Naive B cell (primary cell): ENCODE results near the gene UQCR11. TPM values are rescaled to one million over a fixed set of nuclear protein-coding genes. Genes with fewer than 3 reads are reported as not detected.

Source experiments
- ATAC-seq, 2 donors: fragments of 150-1000 bp; cut with Tn5 transposase; 2 replicates each; pipeline ENCODE4 v1.10.0; 2021; ENCODE audit warnings: low read depth in 2 of 2, mild to moderate bottlenecking in 2 of 2, moderate library complexity in 2 of 2
- DNase-seq: peaks from one replicate; pipeline ENCODE4 v3.0.0; 2022
- H3K27ac Mint-ChIP-seq, 6 donors: one replicate each; pipeline ENCODE4 v1.8.0; 2020 to 2022; ENCODE audit warnings: mild to moderate bottlenecking in 6 of 6, mixed read lengths in 6 of 6, moderate library complexity in 5 of 6, inconsistent platforms in 2 of 6
- H3K27me3 Mint-ChIP-seq, 3 donors: one replicate each; pipeline ENCODE4 v1.8.0; 2021 to 2022; ENCODE audit warnings: mixed read lengths in 3 of 3, mild to moderate bottlenecking in 1 of 3
- H3K36me3 Mint-ChIP-seq, 2 donors: one replicate each; pipeline ENCODE4 v1.8.0; 2020 to 2022; ENCODE audit warnings: mixed read lengths in 2 of 2, inconsistent platforms in 1 of 2, mild to moderate bottlenecking in 1 of 2
- H3K4me1 Mint-ChIP-seq, 3 donors: one replicate each; pipeline ENCODE4 v1.8.0; 2020 to 2022; ENCODE audit warnings: mixed read lengths in 3 of 3, inconsistent platforms in 1 of 3, mild to moderate bottlenecking in 1 of 3, moderate library complexity in 1 of 3
- H3K4me3 Mint-ChIP-seq, 8 donors: one replicate each; pipeline ENCODE4 v1.8.0; 2020 to 2022; ENCODE audit warnings: mild to moderate bottlenecking in 8 of 8, mixed read lengths in 8 of 8, moderate library complexity in 8 of 8, inconsistent platforms in 2 of 8
- H3K9me3 Mint-ChIP-seq, 7 donors: one replicate each; pipeline ENCODE4 v1.8.0; 2020 to 2022; ENCODE audit warnings: mixed read lengths in 7 of 7, mild to moderate bottlenecking in 5 of 7, inconsistent platforms in 2 of 7, moderate library complexity in 1 of 7
- polyA plus RNA-seq, 6 donors: library from polyadenylated mRNA; unstranded; fragments of 300-500 nt; fragmentation: Illumina TruSeq; gene quantifications; one replicate each; pipeline ENCODE4 v1.2.3, GENCODE V29; 2021; ENCODE audit warnings: low read depth in 6 of 6

The UQCR11 gene
- polyA plus RNA-seq, 6 donors from 2014 or later, result 358 to 546 (median 438) TPM

DNA sequence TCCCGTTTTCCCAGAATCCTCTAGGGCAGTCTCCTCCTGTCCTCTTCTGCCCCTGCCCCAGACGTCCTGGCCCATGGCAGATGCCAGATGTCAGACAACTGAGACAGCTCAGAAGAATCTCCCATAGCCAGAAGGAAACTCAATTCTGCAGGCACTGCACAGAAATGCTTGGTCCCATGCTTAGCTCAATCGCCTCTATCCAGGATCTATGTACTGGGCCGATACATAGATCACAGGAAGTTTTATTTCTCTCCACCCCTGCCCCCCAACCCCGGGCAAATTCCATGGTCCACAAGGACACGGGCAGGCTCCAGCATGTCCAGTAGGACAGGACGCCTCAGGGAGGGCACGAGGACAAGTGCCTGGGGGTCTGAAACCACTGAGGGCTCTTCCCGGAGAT, 17.4 kb downstream of the UQCR11 start:
- Mint-ChIP-seq H3K4me1 (peaks cover 17 to 33% (median 30%) of the 10 kb centered on the region in 3 donors), H3K9me3 (no peaks in the 10 kb centered on the region), H3K4me3 (peak overlapping the region in 3 of 8 donors; percentile 5 to 44 (median 18)), H3K27me3 (no peaks in the 10 kb centered on the region), H3K27ac (no peak overlapping the region), H3K36me3 (no peaks in the 10 kb centered on the region)
- ATAC-seq (no peak), DNase-seq (no peak)

DNA sequence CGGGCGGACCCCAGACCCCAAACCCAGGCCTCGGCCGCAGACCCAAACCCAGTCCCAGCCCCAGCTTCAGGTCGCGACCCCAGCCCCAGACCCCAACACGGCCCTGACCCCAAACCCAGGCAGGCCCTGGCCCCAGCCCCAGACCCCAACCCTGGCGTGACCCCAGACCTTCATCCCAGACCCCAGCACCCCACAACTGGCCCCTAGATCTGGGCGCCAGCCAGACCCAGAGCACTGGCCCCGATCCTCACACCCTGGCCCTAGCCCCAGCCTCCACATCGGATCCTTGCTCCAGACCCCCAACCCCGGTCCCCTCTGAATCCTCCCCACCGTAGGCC, 20.1 kb downstream of the UQCR11 start:
- H3K27ac Mint-ChIP-seq, result no peak overlapping the region
- no peaks in the 10 kb centered on the region for H3K9me3 Mint-ChIP-seq
- ATAC-seq (no peak), DNase-seq (no peak)
- H3K4me1 Mint-ChIP-seq, result peaks cover 11 to 16% (median 16%) of the 10 kb centered on the region in 3 donors
- H3K27me3 Mint-ChIP-seq, result no peaks in the 10 kb centered on the region
- H3K4me3 Mint-ChIP-seq, result no peak overlapping the region
- H3K36me3 Mint-ChIP-seq, result no peaks in the 10 kb centered on the region

DNA sequence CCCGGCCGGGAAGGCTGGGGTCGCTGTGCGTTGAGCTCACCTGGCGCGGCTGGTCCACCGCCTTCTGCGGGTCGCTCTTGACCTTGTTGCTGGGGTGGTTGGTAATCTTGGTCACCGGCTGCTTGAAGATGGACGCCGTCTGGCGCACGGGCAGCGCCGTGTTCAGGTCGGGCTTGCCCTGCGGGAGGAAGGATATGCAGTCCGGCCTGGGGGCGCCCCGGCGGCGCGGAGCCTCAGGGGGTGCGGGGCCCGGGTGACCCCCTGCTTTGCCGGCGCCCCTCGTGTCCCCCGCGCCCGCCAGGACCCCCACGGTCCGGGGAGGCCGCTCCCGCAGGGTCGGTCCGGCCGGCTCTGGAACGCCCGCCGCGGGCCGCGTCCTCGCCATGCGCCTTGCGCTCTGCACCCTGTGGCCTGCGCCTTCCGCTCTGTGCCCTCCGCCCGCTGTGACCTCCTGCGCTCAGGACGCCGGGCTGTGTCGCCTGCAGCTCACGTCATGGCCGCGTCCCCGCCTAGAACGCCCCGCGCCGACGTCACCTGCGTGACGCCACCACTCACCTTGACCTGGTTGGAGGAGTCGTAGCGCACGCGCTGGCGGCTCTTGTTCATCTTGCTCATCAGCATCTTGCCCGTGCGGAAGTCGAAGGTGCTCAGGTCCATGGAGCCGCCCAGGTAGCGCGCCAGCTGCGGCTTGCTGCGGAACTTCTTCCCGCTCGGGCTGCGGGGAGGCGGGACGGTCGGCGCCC, 20.6 kb downstream of the UQCR11 start:
- no peak for DNase-seq
- H3K27ac Mint-ChIP-seq, result peak overlapping the region in 1 of 6 donors; percentile 59
- H3K36me3 Mint-ChIP-seq, result no peaks in the 10 kb centered on the region
- H3K4me3 Mint-ChIP-seq, result no peak overlapping the region
- ATAC-seq, result no peak
- H3K9me3 Mint-ChIP-seq, result no peaks in the 10 kb centered on the region
- peaks cover 10 to 12% (median 12%) of the 10 kb centered on the region in 3 donors for H3K4me1 Mint-ChIP-seq
- H3K27me3 Mint-ChIP-seq, result no peaks in the 10 kb centered on the region

DNA sequence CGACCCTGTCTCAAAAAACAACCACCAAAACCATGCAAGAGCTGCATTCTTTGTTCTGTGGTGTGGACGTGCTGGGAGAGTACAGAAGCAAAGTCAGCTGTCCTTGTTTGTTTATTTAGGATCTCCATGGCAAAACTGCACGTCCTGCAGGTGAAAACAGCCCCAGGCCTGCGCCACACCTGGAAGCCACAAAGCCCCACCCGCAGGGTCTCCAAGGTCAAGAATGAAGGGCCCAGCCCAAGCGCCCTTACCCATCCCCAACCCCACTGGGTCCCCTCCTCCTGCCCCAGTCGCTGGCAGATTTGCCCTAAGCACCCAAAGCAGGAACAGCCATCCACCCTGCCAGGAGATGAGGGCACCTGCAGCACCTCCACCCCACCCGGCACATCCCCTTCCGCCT, 23.1 kb downstream of the UQCR11 start:
- Mint-ChIP-seq H3K36me3 (no peaks in the 10 kb centered on the region), H3K4me3 (no peak overlapping the region), H3K27me3 (no peaks in the 10 kb centered on the region), H3K9me3 (no peaks in the 10 kb centered on the region), H3K4me1 (peaks cover 2 to 15% (median 8%) of the 10 kb centered on the region in 3 donors), H3K27ac (no peak overlapping the region)
- no peak for ATAC-seq
- DNase-seq, result no peak

DNA sequence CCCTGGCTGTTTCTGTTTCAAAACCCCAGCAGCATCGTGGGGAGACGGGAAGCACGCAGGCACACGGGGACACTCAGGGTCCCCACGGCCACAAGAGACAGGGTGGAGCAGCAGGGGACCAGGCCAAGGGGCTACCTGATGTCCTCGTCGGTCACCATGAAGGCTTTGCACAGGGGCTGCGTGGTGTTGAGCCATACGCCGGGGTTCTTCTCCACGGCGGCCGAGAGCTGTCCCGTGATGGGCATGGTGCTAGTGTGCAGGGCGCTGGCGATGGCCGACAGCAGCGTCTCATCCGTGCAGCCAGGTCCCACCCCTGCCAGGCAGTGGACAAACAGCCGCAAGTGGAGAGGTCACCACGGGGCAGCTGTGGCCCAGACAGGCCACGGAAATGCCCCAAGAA, 24.3 kb downstream of the UQCR11 start:
- DNase-seq (no peak), ATAC-seq (no peak)
- Mint-ChIP-seq H3K27ac (no peak overlapping the region), H3K36me3 (peaks cover 0 to 3% of the 10 kb centered on the region in 2 donors), H3K4me3 (no peak overlapping the region), H3K4me1 (peaks cover 2 to 12% (median 6%) of the 10 kb centered on the region in 3 donors), H3K27me3 (no peaks in the 10 kb centered on the region), H3K9me3 (no peaks in the 10 kb centered on the region)

DNA sequence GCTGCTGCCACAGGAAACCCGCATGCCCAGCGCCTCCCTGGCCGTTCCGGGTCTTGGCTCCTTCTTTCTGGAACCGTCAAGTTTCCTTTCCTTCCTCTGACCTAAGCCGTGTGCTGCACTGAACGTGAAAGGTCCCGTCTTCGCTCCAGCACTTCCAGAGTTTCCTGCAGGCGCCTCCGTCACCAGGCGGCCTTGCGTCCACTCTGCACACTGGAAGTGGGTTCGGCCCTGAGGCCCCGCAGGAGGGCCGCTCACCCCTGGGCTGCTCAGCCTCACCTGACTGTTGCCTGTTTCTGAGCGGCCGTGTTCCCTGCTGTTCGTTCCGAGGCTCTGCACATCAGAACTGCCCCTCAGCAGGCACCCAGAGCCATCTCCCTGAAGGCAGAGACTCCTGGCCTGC, 24.9 kb downstream of the UQCR11 start:
- H3K9me3 Mint-ChIP-seq, result no peaks in the 10 kb centered on the region
- no peaks in the 10 kb centered on the region for H3K27me3 Mint-ChIP-seq
- no peak overlapping the region for H3K27ac Mint-ChIP-seq
- no peak for DNase-seq
- H3K4me3 Mint-ChIP-seq, result peak overlapping the region in 1 of 8 donors; percentile 47
- H3K36me3 Mint-ChIP-seq, result peaks cover 0 to 8% of the 10 kb centered on the region in 2 donors
- peaks cover 6 to 7% (median 6%) of the 10 kb centered on the region in 3 donors for H3K4me1 Mint-ChIP-seq
- no peak for ATAC-seq

DNA sequence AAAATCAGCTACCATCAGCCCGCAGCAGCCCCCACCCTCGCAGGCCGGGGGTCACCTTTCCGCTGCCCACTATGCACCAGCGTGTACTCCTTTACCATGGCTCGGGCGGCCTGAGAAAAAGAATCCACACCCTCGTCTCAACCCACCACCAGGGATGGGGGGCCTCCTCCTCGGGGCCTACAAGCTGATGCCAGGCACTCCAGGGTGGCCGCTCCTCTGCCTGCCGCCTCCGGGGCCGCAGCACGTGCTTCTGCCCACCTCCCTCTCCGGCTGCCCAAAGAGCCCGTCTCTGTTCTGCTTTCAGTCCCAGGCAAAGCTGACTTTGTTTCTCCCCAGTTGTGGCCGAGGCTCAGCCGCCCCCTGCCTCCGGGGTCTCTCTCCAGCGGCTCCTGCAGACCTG, 26.0 kb downstream of the UQCR11 start:
- H3K4me1 Mint-ChIP-seq, result peaks cover 5% of the 10 kb centered on the region in 3 donors
- H3K4me3 Mint-ChIP-seq, result no peak overlapping the region
- H3K36me3 Mint-ChIP-seq, result peaks cover 0 to 8% of the 10 kb centered on the region in 2 donors
- H3K9me3 Mint-ChIP-seq, result no peaks in the 10 kb centered on the region
- no peak for DNase-seq
- H3K27ac Mint-ChIP-seq, result peak overlapping the region in 1 of 6 donors; percentile 82
- ATAC-seq, result no peak
- no peaks in the 10 kb centered on the region for H3K27me3 Mint-ChIP-seq

GRCh38 chr19:1577929-1578618, 27.2 kb downstream of the UQCR11 start:
- Mint-ChIP-seq H3K27me3 (no peaks in the 10 kb centered on the region), H3K36me3 (peaks cover 0 to 8% of the 10 kb centered on the region in 2 donors), H3K4me1 (peaks cover 4 to 8% (median 5%) of the 10 kb centered on the region in 3 donors), H3K27ac (no peak overlapping the region), H3K9me3 (no peaks in the 10 kb centered on the region), H3K4me3 (peak overlapping the region in 1 of 8 donors; percentile 50)
- DNase-seq (no peak), ATAC-seq (no peak)

DNA sequence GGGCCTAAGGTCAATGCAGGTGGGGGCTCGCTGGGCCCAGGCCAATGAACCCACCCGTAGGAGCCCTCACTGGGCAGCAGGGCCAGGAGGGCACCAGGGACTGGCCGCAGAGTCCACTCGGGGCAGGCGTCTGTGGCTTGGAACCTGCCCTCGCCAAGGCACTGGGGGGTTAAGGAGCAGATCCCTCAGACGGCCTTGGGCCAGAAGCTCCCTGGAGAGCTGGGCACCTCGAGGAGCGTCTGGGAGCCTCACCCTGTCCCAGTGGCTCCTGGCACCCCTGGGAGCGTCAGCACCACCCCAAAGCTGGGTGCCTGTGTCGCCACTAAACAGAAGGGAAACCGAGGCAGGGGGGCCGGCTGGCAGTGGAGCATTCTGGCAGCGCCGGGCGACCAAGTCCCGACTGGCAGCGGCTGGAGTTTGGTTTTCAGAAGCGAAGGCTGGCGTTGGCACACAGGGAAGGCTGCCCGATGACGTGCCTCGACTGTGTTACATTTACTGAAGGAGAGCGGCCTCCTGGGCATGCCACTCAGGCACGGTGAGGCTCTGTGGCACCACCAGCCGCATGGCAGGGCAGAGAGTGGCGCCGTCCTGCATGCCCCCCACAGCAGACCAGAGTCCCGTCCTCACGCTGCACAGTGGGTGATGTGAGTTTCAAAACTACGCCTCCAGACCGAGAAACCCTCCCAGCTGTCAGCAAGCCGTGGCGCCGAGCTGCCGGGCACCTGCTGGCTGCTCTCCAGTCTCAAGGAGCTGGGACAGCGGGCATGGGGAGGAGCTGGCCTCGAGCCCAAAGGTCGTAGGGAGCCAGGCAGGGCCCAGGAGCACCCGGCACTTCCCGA, 28.0 kb downstream of the UQCR11 start:
- peaks cover 4 to 8% (median 5%) of the 10 kb centered on the region in 3 donors for H3K4me1 Mint-ChIP-seq
- peaks cover 0 to 8% of the 10 kb centered on the region in 2 donors for H3K36me3 Mint-ChIP-seq
- DNase-seq, result no peak
- H3K9me3 Mint-ChIP-seq, result no peaks in the 10 kb centered on the region
- H3K4me3 Mint-ChIP-seq, result no peak overlapping the region
- H3K27ac Mint-ChIP-seq, result no peak overlapping the region
- no peak for ATAC-seq
- no peaks in the 10 kb centered on the region for H3K27me3 Mint-ChIP-seq

DNA sequence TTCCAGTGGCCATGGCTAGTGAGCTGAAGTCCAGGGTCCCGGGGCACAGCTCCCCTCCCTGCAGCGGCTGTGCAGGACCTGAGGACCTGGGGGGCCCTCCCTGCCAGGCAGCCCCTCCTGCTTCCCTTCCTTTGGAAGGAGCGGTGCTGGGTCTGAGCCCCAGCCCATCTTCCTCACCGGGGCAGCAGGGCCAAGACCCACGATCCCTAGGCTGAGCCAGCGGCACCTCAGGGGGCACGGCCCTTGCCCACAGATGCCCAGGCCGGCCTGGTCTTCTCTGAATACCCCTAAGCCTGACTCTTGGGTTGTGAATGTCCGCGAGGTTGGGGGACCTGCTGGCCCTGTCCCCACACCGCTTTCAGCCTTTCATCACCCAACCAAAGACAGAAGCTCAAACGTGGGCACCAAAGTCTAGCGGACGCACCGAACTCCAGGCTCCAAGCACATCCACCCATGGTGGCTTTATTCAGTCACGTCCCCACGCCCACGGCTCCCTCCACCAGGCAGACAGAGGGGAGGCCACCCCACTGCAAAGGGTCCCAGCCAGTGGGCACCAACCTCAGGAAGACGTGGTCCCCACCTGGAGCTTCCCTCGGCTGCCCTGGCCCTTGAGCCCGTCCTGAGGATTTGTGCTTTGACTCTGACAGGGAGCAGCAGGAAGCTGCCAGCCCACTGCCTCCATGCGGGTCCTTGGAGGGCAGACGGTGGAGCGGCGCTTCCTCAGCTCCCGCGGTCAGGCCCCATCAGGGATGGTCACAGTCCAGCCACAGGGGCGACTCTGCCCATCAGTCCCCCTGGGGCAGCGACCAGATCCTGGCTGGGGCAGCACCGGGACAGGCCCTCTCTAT, 28.8 kb downstream of the UQCR11 start:
- peaks cover 0 to 8% of the 10 kb centered on the region in 2 donors for H3K36me3 Mint-ChIP-seq
- H3K4me3 Mint-ChIP-seq, result no peak overlapping the region
- no peaks in the 10 kb centered on the region for H3K27me3 Mint-ChIP-seq
- H3K9me3 Mint-ChIP-seq, result no peaks in the 10 kb centered on the region
- H3K27ac Mint-ChIP-seq, result peak overlapping the region in 1 of 6 donors; percentile 52
- ATAC-seq (no peak), DNase-seq (no peak)
- peaks cover 4 to 8% (median 5%) of the 10 kb centered on the region in 3 donors for H3K4me1 Mint-ChIP-seq

DNA sequence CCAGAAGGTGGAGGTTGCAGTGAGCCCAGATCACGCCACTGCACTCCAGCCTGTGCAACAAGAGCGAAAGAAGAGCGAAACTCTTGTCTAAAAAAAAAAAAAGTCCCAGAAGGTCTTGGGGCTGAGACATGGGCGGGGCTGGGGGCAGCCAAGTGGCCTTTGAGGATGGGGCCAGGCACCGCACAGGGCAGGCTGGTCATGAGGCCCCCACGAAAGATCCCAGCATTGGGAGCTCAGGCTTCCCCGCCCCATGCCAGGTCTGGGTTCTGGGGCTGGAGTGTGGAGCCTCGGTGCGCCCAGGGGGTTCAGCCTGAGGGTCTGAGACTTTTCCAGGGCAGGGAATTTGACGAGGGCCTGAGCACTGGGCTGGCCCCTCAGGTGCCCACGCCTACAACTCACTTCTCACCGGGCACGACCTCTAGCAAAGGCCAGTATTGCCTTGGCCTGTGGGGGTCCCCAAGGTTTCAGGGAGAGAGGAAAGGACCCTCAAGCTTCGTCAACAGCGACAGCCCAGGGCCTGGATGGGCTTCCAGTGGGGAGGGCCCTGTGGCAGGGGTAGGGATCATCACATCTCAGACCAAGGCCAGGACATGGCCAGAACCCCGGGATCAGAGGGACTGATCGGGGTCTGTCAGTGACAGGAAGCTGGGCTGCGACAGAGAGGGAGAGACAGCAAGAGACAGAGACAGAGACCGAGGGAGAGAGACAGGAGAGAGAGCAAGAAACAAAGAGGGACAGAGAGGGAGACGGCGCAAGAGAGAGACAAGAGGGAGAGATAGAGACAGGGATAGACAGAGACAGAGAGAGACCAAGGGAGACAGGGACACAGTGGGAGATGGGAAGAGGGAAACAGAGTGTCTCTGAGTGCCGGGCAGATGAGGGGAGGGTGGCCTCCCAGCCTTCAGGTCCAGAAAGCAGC, 29.7 kb downstream of the UQCR11 start:
- Mint-ChIP-seq H3K4me1 (peaks cover 4 to 9% (median 5%) of the 10 kb centered on the region in 3 donors), H3K36me3 (peaks cover 0 to 8% of the 10 kb centered on the region in 2 donors), H3K4me3 (no peak overlapping the region), H3K9me3 (no peaks in the 10 kb centered on the region), H3K27me3 (peaks cover 0 to 1% (median under 1%) of the 10 kb centered on the region in 3 donors), H3K27ac (peak overlapping the region in 2 of 6 donors; percentile 52 to 76)
- DNase-seq (no peak), ATAC-seq (no peak)
